Dedifferentiated amniotic fluid mesenchymal stem cell (primary cell): ENCODE data around the gene ITPKA.

Experiments used
- DNase-seq: peaks from one replicate; pipeline ENCODE4 v3.0.0-alpha.2; 2016; ENCODE audit errors: extremely low spot score

Gene ITPKA

GRCh38 chr15:41511331-41511898 is 17.7 kb downstream of the ITPKA start:
- no peak for DNase-seq

GRCh38 chr15:41511899-41512369 is 18.3 kb downstream of the ITPKA start:
- no peak for DNase-seq

GRCh38 chr15:41512512-41512939 is 18.9 kb downstream of the ITPKA start:
- no peak for DNase-seq

GRCh38 chr15:41512940-41513505 is 19.3 kb downstream of the ITPKA start:
- no peak for DNase-seq

GRCh38 chr15:41513506-41514227 is 20.0 kb downstream of the ITPKA start, which contains the start of gene LTK:
LTK (minus strand) TSS chr15:41513827; CDS start chr15:41513709, 118 bp downstream.
- DNase-seq = no peak

GRCh38 chr15:41517895-41518449 is 24.3 kb downstream of the ITPKA start:
- no peak for DNase-seq

- DNase-seq = no peak
Measured at GRCh38 chr15:41520636-41521035, 27.0 kb downstream of the ITPKA start.

- no peak for DNase-seq
Measured at GRCh38 chr15:41521614-41522013, 27.9 kb downstream of the ITPKA start.

- DNase-seq = no peak
Measured at GRCh38 chr15:41523097-41523496, 29.4 kb downstream of the ITPKA start.

- DNase-seq = no peak
Measured at GRCh38 chr15:41530363-41530956, 36.8 kb downstream of the ITPKA start.

GRCh38 chr15:41535544-41535943 is 41.9 kb downstream of the ITPKA start:
- no peak for DNase-seq

GRCh38 chr15:41536866-41537265 is 43.2 kb downstream of the ITPKA start:
- no peak for DNase-seq

GRCh38 chr15:41543521-41543870 is 49.8 kb downstream of the ITPKA start:
- no peak for DNase-seq

GRCh38 chr15:41544650-41545015 is 51.0 kb downstream of the ITPKA start:
- no peak for DNase-seq

- DNase-seq = no peak
Measured at GRCh38 chr15:41545218-41545617, 51.5 kb downstream of the ITPKA start.

- peak; percentile 24 for DNase-seq
Measured at GRCh38 chr15:41546851-41547786, 53.4 kb downstream of the ITPKA start.

- DNase-seq = no peak
Measured at GRCh38 chr15:41550066-41550775, 56.5 kb downstream of the ITPKA start.
